Measurements from ENCODE around the gene IL31. TPM values are rescaled to one million over a fixed set of nuclear protein-coding genes. Genes with fewer than 3 reads are reported as not detected.

The IL31 gene
- total and polyA plus RNA-seq, 2 of the 4 experiments (the other 2 are of a cell fraction) = not detected

DNA sequence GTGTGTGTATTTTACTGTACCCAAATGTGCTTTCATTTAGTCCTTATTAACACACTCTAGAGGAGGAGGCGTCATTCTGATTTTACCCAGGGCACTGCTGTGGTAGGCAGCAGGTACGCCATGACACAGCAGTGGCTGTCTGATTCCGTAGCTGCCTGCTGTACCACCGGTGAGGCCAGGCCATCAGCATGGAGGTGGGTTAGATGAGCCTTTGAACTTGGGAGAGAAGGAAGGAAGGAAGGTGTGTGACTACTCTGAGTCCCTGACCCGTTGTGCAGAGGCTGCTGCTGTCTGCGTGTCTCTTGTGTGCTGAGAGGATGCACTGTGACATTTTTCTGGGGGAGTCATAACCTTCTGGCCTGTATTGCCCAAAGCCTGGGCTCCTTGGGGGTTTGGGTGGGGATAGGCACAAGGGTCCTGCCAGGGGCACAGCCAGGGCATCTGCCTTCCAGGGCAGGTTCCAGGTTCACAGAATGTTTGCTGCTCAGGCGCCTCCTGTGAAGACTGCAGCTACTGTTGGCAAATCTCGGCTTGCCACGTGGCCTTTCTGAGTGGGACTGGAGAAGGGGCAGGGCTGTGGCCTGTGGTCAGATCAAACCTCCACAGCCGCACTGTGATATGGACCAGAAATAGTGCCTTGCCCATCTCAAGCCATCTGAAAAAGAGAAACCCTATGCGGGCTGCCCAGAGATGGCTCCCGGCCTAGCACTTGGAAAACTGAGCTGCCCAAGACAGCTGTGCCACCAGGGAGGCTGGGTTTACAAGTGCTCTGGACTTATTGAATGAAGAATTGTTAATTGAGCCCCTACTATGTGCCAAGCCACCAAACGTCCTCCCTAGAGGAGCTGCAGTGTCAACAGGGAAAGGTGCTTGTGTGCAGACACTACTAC, 48.3 kb downstream of the IL31 start:
- Histone ChIP-seq H2BK5ac (ENCODE audit: low read depth, low read length, poor library complexity, severe bottlenecking) (no peak overlapping the region), H3K56ac (ENCODE audit: extremely low read depth, insufficient read depth, low read length) (no peak overlapping the region), H2BK120ac (ENCODE audit: low read depth, low read length) (no peak overlapping the region), H3K27ac (ENCODE audit: insufficient read depth, low read length) (no peak overlapping the region), H2AK5ac (ENCODE audit: low read depth, low read length) (no peak overlapping the region; the same call in 1 of the 2 replicates), H3K36me3 (ENCODE audit: control insufficient read depth, insufficient read depth, low read length) (peaks cover 26% of the 10 kb centered on the region), H3K9me3 (ENCODE audit: control insufficient read depth, insufficient read depth, low read length) (no peaks in the 10 kb centered on the region), H4K91ac (ENCODE audit: insufficient read depth, low read depth, low read length) (no peak overlapping the region), H4K5ac (ENCODE audit: low read depth, low read length) (no peak overlapping the region), H3K27me3 (ENCODE audit: control insufficient read depth, insufficient read depth, low read length) (no peaks in the 10 kb centered on the region), H3K4ac (ENCODE audit: low read depth, low read length) (no peak overlapping the region), H2AFZ (replicated peaks; ENCODE audit: low read length, poor library complexity) (no peak overlapping the region), H3K4me1 (ENCODE audit: control insufficient read depth, insufficient read depth, low read length) (peaks cover 7% of the 10 kb centered on the region; the same call in 1 of the 2 replicates), H3K9me1 (ENCODE audit: insufficient read depth, low read length) (peaks cover 1% of the 10 kb centered on the region; the same call in 1 of the 2 replicates), H3K4me2 (ENCODE audit: low read depth, low read length) (no peak overlapping the region), H3K14ac (replicated peaks; ENCODE audit: low read depth, low read length) (0 out of 2 replicates have a peak overlapping the region, but pooled peaks have one; percentile 21), H3K79me1 (ENCODE audit: low read depth in 1 of 2, low read length in 2 of 2) (peaks cover 9 to 37% of the 10 kb centered on the region in 2 experiments), H4K8ac (ENCODE audit: low read depth in 2 of 2, low read length in 2 of 2) (no peak overlapping the region), H4K20me1 (ENCODE audit: insufficient read depth, low read length) (peaks cover 33% of the 10 kb centered on the region), H2BK20ac (ENCODE audit: low read depth, low read length) (no peak overlapping the region), H3K4me3 (ENCODE audit: insufficient read depth, low read depth, low read length) (no peak overlapping the region), H3K9ac (ENCODE audit: low read depth, low read length) (no peak overlapping the region), H2AK9ac (replicated peaks; ENCODE audit: low read depth, low read length, poor library complexity) (peak overlapping the region; percentile 46), H3K23ac (ENCODE audit: low read depth, low read length) (no peak overlapping the region), H3K18ac (ENCODE audit: low read depth, low read length) (no peak overlapping the region), H2BK15ac (ENCODE audit: low read depth, low read length) (no peak overlapping the region)
- DNase-seq = no peak
- ChIA-PET CTCF (interaction anchor here (0.5 to 1.9 kb wide), 2 partner anchors 37 to 71 kb away, joined by 3 to 6 read pairs; no protein-coding TSS in a partner anchor), POLR2A (ENCODE audit: unreplicated experiment) (no interaction called here)
- no peak for TF ChIP-seq CHD1 (IDR thresholded peaks at IDR 0.05; ENCODE audit: low read depth, low read length)
- TF ChIP-seq BHLHE40 (IDR thresholded peaks at IDR 0.05; ENCODE audit: low read depth, low read length) = no peak
- TF ChIP-seq MAZ (IDR thresholded peaks at IDR 0.05; ENCODE audit: borderline replicate concordance, low read depth, low read length) = no peak
- TF ChIP-seq RFX5 (IDR thresholded peaks at IDR 0.05; ENCODE audit: low read depth, low read length) = no peak
- dilution Hi-C loops (cut with HindIII; ENCODE audit: low sequenced_read_pairs, unreplicated experiment) = no loop called here
- WGBS, 2 experiments (ENCODE audit: extremely low coverage in 2 of 2, insufficient read length in 1 of 2) = 95% methylated on average over 6 of the region's 13 CpGs; no CpG with 5 or more reads in 1 of the 2 experiments
- ATAC-seq (ENCODE audit: low read depth) = no peak
- no TSS peak for BruUV-seq (replicated peaks)
- in situ Hi-C loops (cut with MboI; ENCODE audit: low sequenced_read_pairs) = no loop called here
- intact Hi-C loops (cut with micrococcal nuclease) = no loop called here

Data from IMR-90 (cell line).